H1 (cell line): Measurements from ENCODE around the gene CUX1. TPM values are rescaled to one million over a fixed set of nuclear protein-coding genes. Genes with fewer than 3 reads are reported as not detected.

Experiments
- CTCF ChIA-PET: fragments of 300-600 bp; sonication (Branson Sonifier 250); formaldehyde crosslinking; loops from one replicate; lab custom pipeline; 2021; ENCODE audit not compliant: partially characterized antibody; lab: Charles Lee
- POLR2A ChIA-PET: fragments of 300-600 bp; sonication (Branson Sonifier 250); formaldehyde crosslinking; loops from one replicate; lab custom pipeline; 2021; ENCODE audit warnings: inconsistent platforms; ENCODE audit not compliant: partially characterized antibody; lab: Charles Lee
- DNase-seq, 2 experiments: peaks; one replicate each; pipeline versions ENCODE4 v3.0.0 to v3.0.0-alpha.2; 2010 to 2022; ENCODE audit warnings: low spot score in 2 of 2, low read depth in 1 of 2, mixed read lengths in 1 of 2
- FAIRE-seq: peaks from 2 replicates; lab custom pipeline; 2011; peaks lifted over from hg19 to GRCh38; lab: Jason Lieb, UNC
- H2AFZ ChIP-seq: 2 replicates; pipeline ENCODE4 v1.8.1; 2012; ENCODE audit warnings: low read length, inconsistent platforms
- H2AK5ac ChIP-seq: 2 replicates; pipeline ENCODE4 v1.6.1; 2013; ENCODE audit warnings: low read depth, low read length
- H2BK120ac ChIP-seq: replicated peaks from 2 replicates; pipeline ENCODE3; 2013; ENCODE audit warnings: low read depth, low read length, inconsistent platforms
- H2BK12ac ChIP-seq: 2 replicates; pipeline ENCODE4 v1.6.1; 2013; ENCODE audit warnings: low read depth, low read length
- H2BK15ac ChIP-seq: 2 replicates; pipeline ENCODE4 v1.6.1; 2013; ENCODE audit warnings: low read length
- H2BK20ac ChIP-seq: 2 replicates; pipeline ENCODE4 v1.6.1; 2013; ENCODE audit warnings: low read length
- H2BK5ac ChIP-seq: 2 replicates; pipeline ENCODE4 v1.6.1; 2013; ENCODE audit warnings: low read depth, low read length
- H3K14ac ChIP-seq: 2 replicates; pipeline ENCODE4 v1.6.1; 2013; ENCODE audit warnings: inconsistent platforms; ENCODE audit not compliant: insufficient read length
- H3K18ac ChIP-seq: 2 replicates; pipeline ENCODE4 v1.6.1; 2013; ENCODE audit warnings: low read length; ENCODE audit errors: extremely low read depth
- H3K23ac ChIP-seq: 2 replicates; pipeline ENCODE4 v1.6.1; 2013; ENCODE audit warnings: inconsistent platforms; ENCODE audit not compliant: insufficient read length
- H3K23me2 ChIP-seq: 2 replicates; pipeline ENCODE4 v1.6.1; 2013; ENCODE audit warnings: low read depth, low read length
- H3K27ac ChIP-seq: 2 replicates; pipeline ENCODE4 v1.6.1; 2011; ENCODE audit warnings: low read depth, low read length, inconsistent platforms
- H3K27me3 ChIP-seq, 4 experiments: replicated peaks in 1 of 4; 1 replicate in 1 of 4; 2 replicates in 3 of 4; pipeline versions ENCODE4 v1.6.1 to v1.8.1; 2011 to 2013; ENCODE audit warnings: low read length in 3 of 4, mild to moderate bottlenecking in 3 of 4, inconsistent platforms in 2 of 4, mixed read lengths in 2 of 4, moderate library complexity in 1 of 4; ENCODE audit not compliant: control insufficient read depth in 3 of 4, insufficient read depth in 3 of 4; ENCODE audit errors: extremely low read depth in 1 of 4
- H3K36me3 ChIP-seq, 4 experiments: 2 replicates each; pipeline versions ENCODE4 v1.6.1 to v1.8.1; 2011 to 2013; ENCODE audit warnings: mild to moderate bottlenecking in 4 of 4, low read length in 3 of 4, moderate library complexity in 2 of 4, control low read depth in 1 of 4, inconsistent platforms in 1 of 4; ENCODE audit not compliant: insufficient read depth in 4 of 4, control insufficient read depth in 2 of 4
- H3K4ac ChIP-seq: replicated peaks from 2 replicates; pipeline ENCODE3; 2013; ENCODE audit warnings: low read length, low read depth, mixed read lengths, inconsistent platforms; ENCODE audit not compliant: insufficient read length
- H3K4me1 ChIP-seq, 4 experiments: replicated peaks in 1 of 4; 1 replicate in 1 of 4; 2 replicates in 3 of 4; pipeline versions ENCODE4 v1.6.1 to v1.8.1; 2011 to 2013; ENCODE audit warnings: low read length in 3 of 4, inconsistent platforms in 2 of 4, mixed read lengths in 1 of 4; ENCODE audit not compliant: insufficient read depth in 4 of 4, control insufficient read depth in 3 of 4
- H3K4me2 ChIP-seq, 2 experiments: 2 replicates each; pipeline versions ENCODE4 v1.6.1 to v1.8.1; 2011 to 2013; ENCODE audit warnings: low read depth in 2 of 2, low read length in 2 of 2, control low read depth in 1 of 2, inconsistent platforms in 1 of 2, mild to moderate bottlenecking in 1 of 2; ENCODE audit not compliant: insufficient read depth in 1 of 2
- H3K4me3 ChIP-seq, 4 experiments: fragments of 200-600, 300-600 bp in 1 of 4; sonication (generic), shearing (Covaris generic), sonication (Bioruptor Twin) in 1 of 4; 2 replicates each; pipeline versions ENCODE4 v1.5.1 to v1.8.1; 2011 to 2016; ENCODE audit warnings: low read length in 4 of 4, low read depth in 3 of 4, control low read depth in 2 of 4, inconsistent platforms in 2 of 4, mild to moderate bottlenecking in 2 of 4, mixed read lengths in 1 of 4, moderate library complexity in 1 of 4; ENCODE audit not compliant: insufficient read depth in 2 of 4; ENCODE audit errors: extremely low read depth in 1 of 4
- H3K56ac ChIP-seq: replicated peaks from 2 replicates; pipeline ENCODE3; 2013; ENCODE audit warnings: low read depth, mild to moderate bottlenecking, mixed read lengths, low read length, inconsistent platforms; ENCODE audit not compliant: insufficient read length
- H3K79me1 ChIP-seq: 2 replicates; pipeline ENCODE4 v1.6.1; 2013; ENCODE audit warnings: low read depth, low read length, control low read depth
- H3K79me2 ChIP-seq, 2 experiments: 2 replicates each; pipeline versions ENCODE4 v1.6.1 to v1.8.1; 2012 to 2013; ENCODE audit warnings: low read length in 2 of 2, mild to moderate bottlenecking in 2 of 2, inconsistent platforms in 1 of 2; ENCODE audit not compliant: insufficient read depth in 2 of 2, control insufficient read depth in 1 of 2
- H3K9ac ChIP-seq, 4 experiments: replicated peaks in 1 of 4; 1 replicate in 1 of 4; 2 replicates in 3 of 4; pipeline versions ENCODE4 v1.6.1 to v1.8.1; 2011 to 2013; ENCODE audit warnings: low read depth in 3 of 4, low read length in 3 of 4, control low read depth in 2 of 4, mild to moderate bottlenecking in 2 of 4, moderate library complexity in 2 of 4, inconsistent platforms in 1 of 4; ENCODE audit errors: extremely low read depth in 1 of 4
- H3K9me3 ChIP-seq, 2 experiments: 2 replicates each; pipeline versions ENCODE4 v1.6.1 to v1.8.1; 2012 to 2013; ENCODE audit warnings: mild to moderate bottlenecking in 2 of 2, moderate library complexity in 2 of 2, control low read depth in 1 of 2, inconsistent platforms in 1 of 2, low read depth in 1 of 2, low read length in 1 of 2, mixed read lengths in 1 of 2; ENCODE audit not compliant: insufficient read depth in 2 of 2
- H4K20me1 ChIP-seq, 2 experiments: replicated peaks in 1 of 2; 2 replicates each; pipeline versions ENCODE3 to v1.8.1; 2011 to 2013; ENCODE audit warnings: inconsistent platforms in 2 of 2, low read length in 2 of 2, mild to moderate bottlenecking in 1 of 2; ENCODE audit not compliant: insufficient read depth in 2 of 2, control insufficient read depth in 1 of 2
- H4K5ac ChIP-seq: 2 replicates; pipeline ENCODE4 v1.6.1; 2013; ENCODE audit warnings: low read length, low read depth, mixed read lengths, inconsistent platforms; ENCODE audit not compliant: insufficient read length
- H4K8ac ChIP-seq: 2 replicates; pipeline ENCODE4 v1.8.0; 2013; ENCODE audit warnings: mild to moderate bottlenecking, moderate library complexity, low read length, inconsistent platforms; ENCODE audit not compliant: insufficient read depth; ENCODE audit errors: extremely low read depth
- H4K91ac ChIP-seq: replicated peaks from 2 replicates; pipeline ENCODE3; 2013; ENCODE audit warnings: low read length, mixed read lengths, inconsistent platforms; ENCODE audit not compliant: insufficient read length
- CEBPB ChIP-seq: IDR thresholded peaks from 2 replicates; pipeline ENCODE4 v1.6.1; 2012; ENCODE audit warnings: low read depth, low read length
- CHD1 ChIP-seq: IDR thresholded peaks from 2 replicates; pipeline ENCODE4 v1.6.1; 2012; ENCODE audit warnings: low read depth, low read length, improper control_type of control experiment
- E2F6 ChIP-seq: IDR thresholded peaks from 2 replicates; pipeline ENCODE4 v1.6.1; 2012; ENCODE audit warnings: inconsistent platforms
- GABPA ChIP-seq: IDR thresholded peaks from 2 replicates; pipeline ENCODE4 v1.6.1; 2011; ENCODE audit warnings: mild to moderate bottlenecking, low read length, moderate library complexity, borderline replicate concordance; ENCODE audit not compliant: insufficient read depth
- JUND ChIP-seq: IDR thresholded peaks from 2 replicates; pipeline ENCODE4 v1.6.1; 2011; ENCODE audit warnings: mild to moderate bottlenecking, improper control_type of control experiment, low read length
- NRF1 ChIP-seq: IDR thresholded peaks from 2 replicates; pipeline ENCODE4 v1.6.1; 2011; ENCODE audit warnings: mild to moderate bottlenecking, low read depth, low read length, improper control_type of control experiment
- RBBP5 ChIP-seq: IDR thresholded peaks from 2 replicates; pipeline ENCODE4 v1.7.1; 2012; ENCODE audit warnings: low read depth, mild to moderate bottlenecking, inconsistent platforms, low read length, moderate library complexity, borderline replicate concordance
- RXRA ChIP-seq: IDR thresholded peaks from 2 replicates; pipeline ENCODE4 v1.6.1; 2011; ENCODE audit warnings: low read depth, mild to moderate bottlenecking, low read length, moderate library complexity; ENCODE audit not compliant: insufficient read depth
- SIRT6 ChIP-seq: IDR thresholded peaks from one replicate; pipeline ENCODE4 v1.7.1; 2012; ENCODE audit warnings: low read length, inconsistent platforms
- SIX5 ChIP-seq: IDR thresholded peaks from 2 replicates; pipeline ENCODE4 v1.6.1; 2011; ENCODE audit warnings: mild to moderate bottlenecking, low read depth, low read length
- SP4 ChIP-seq: IDR thresholded peaks from 2 replicates; pipeline ENCODE4 v1.6.1; 2012; ENCODE audit warnings: low read length, inconsistent platforms
- SUZ12 ChIP-seq: fragments of 200-600 bp; sonication (generic); IDR thresholded peaks from 2 replicates; pipeline ENCODE4 v1.6.1; 2012; ENCODE audit warnings: mild to moderate bottlenecking, inconsistent platforms, low read length, moderate library complexity, mixed read lengths
- USF2 ChIP-seq: IDR thresholded peaks from 2 replicates; pipeline ENCODE4 v1.6.1; 2011; ENCODE audit warnings: low read length, improper control_type of control experiment
- ZNF274 ChIP-seq: IDR thresholded peaks from 2 replicates; pipeline ENCODE4 v1.7.0; 2012; ENCODE audit warnings: low read length, borderline replicate concordance; ENCODE audit errors: extremely low read depth
- WGBS, 2 experiments: shearing (Covaris generic) in 1 of 2; methylation state at CpG; one replicate each; pipeline versions ENCODE4 v1.1.6 to v1.1.7; 2013 to 2015; ENCODE audit warnings: low lambda C conversion rate in 2 of 2, mixed read lengths in 2 of 2, inconsistent platforms in 1 of 2, low coverage in 1 of 2, missing lambda C conversion rate in 1 of 2; ENCODE audit not compliant: insufficient replicate concordance in 2 of 2, insufficient coverage in 1 of 2, insufficient read length in 1 of 2; ENCODE audit errors: extremely low coverage in 1 of 2, missing lambda C conversion rate in 1 of 2; 5-methylcytosine and 5-hydroxymethylcytosine counted together
- polyA plus RNA-seq, 7 experiments: library from polyadenylated mRNA; depleted of rRNA in 3 of 7; stranded (reverse) in 5 of 7; unstranded in 2 of 7; fragments of >200 nt in 5 of 7; fragments of 200-250 nt in 2 of 7; gene quantifications; 1 replicate in 5 of 7; 2 replicates in 1 of 7; 4 replicates in 1 of 7; pipeline versions ENCODE4 v1.2.1 to v1.2.3, GENCODE V29; 2011 to 2013; ENCODE audit warnings: missing spikeins in 2 of 7, mixed read lengths in 2 of 7
- total RNA-seq: library from RNA; stranded (reverse); fragmentation: NEBNext Ultra II Directional; extraction: Animal tissue kit (Norgen Biotek cat#: 25700); gene quantifications from 2 replicates; pipeline ENCODE4 v1.2.1, GENCODE V29; 2021

CUX1 gene
- total and polyA plus RNA-seq, 2 of the 8 experiments (the other 6 are each of a cell fraction or from before 2014, with no cell fraction given): 21.6 to 65.9 TPM

- H3K18ac ChIP-seq: no peak overlapping the region
- H4K20me1 ChIP-seq: no peaks in the 10 kb centered on the region
- H3K27me3 ChIP-seq: no peaks in the 10 kb centered on the region
- 96% methylated on average over 9 of the region's 9 CpGs; no CpG with 5 or more reads in 1 of the 2 experiments for WGBS, 2 experiments
- no peak overlapping the region for H2BK120ac ChIP-seq
- no peak overlapping the region for H2BK5ac ChIP-seq
- TF ChIP-seq E2F6 (no peak), CEBPB (no peak), RXRA (no peak), RBBP5 (no peak), CHD1 (no peak), USF2 (no peak), SIX5 (no peak), GABPA (no peak), SUZ12 (no peak), NRF1 (no peak), ZNF274 (no peak), SP4 (no peak), SIRT6 (no peak), JUND (no peak)
- no peak for DNase-seq
- H3K79me1 ChIP-seq: no peaks in the 10 kb centered on the region
- H3K27ac ChIP-seq: no peak overlapping the region
- H3K79me2 ChIP-seq: no peaks in the 10 kb centered on the region
- no peaks in the 10 kb centered on the region for H3K9me3 ChIP-seq
- H4K91ac ChIP-seq: no peak overlapping the region
- H3K4me2 ChIP-seq: no peak overlapping the region
- FAIRE-seq: no peak
- H3K36me3 ChIP-seq: no peaks in the 10 kb centered on the region
- no peak overlapping the region for H2AK5ac ChIP-seq
- no peaks in the 10 kb centered on the region; a peak in 1 of 7 replicates for H3K4me1 ChIP-seq
- H3K23ac ChIP-seq: no peak overlapping the region
- no peak overlapping the region for H4K8ac ChIP-seq
- no peak overlapping the region for H2AFZ ChIP-seq
- H3K4ac ChIP-seq: no peak overlapping the region
- POLR2A ChIA-PET: no interaction called here
- H3K14ac ChIP-seq: no peak overlapping the region
- no peak overlapping the region for H2BK15ac ChIP-seq
- CTCF ChIA-PET: interaction anchor here (5.0 kb wide), 1 partner anchor 30 kb away, joined by 22 read pairs; no protein-coding TSS in a partner anchor
- H3K4me3 ChIP-seq: no peak overlapping the region
- no peak overlapping the region for H3K56ac ChIP-seq
- no peak overlapping the region for H2BK20ac ChIP-seq
- no peak overlapping the region for H4K5ac ChIP-seq
- no peak overlapping the region for H3K9ac ChIP-seq
- no peak overlapping the region for H2BK12ac ChIP-seq
- no peaks in the 10 kb centered on the region for H3K23me2 ChIP-seq
These were observed 42.2 kb upstream of the CUX1 start for GRCh38 chr7:101775181-101775580.
